Stimulated activated CD8-positive, alpha-beta memory T cell treated with anti-CD3 and anti-CD28 coated beads, Interleukin-7, amount 100 ng/mL, for 4 hours (primary cell): ENCODE measurements around the gene SDHC.
"Not testable (repeated sequence)": the region's sequence is repeated elsewhere in the genome, so short reads cannot be mapped to it uniquely, and the experiment has no call there.

Experiments used
- DNase-seq, 2 donors: peaks; one replicate each; pipeline ENCODE4 v3.0.0-alpha.2; 2020; ENCODE audit warnings: low read depth in 2 of 2

Gene SDHC

GRCh38 chr1:161382214-161383019 lies 68.2 kb downstream of the SDHC start:
- DNase-seq, result no peak

GRCh38 chr1:161388639-161389038 lies 74.5 kb downstream of the SDHC start:
- no peak for DNase-seq

GRCh38 chr1:161389158-161389557 lies 75.0 kb downstream of the SDHC start:
- DNase-seq, result not testable (repeated sequence)

GRCh38 chr1:161389691-161390558 lies 75.7 kb downstream of the SDHC start:
- peak; percentile 89 to 91 for DNase-seq

GRCh38 chr1:161390559-161390858 lies 76.3 kb downstream of the SDHC start:
- DNase-seq, result no peak

- not testable (repeated sequence) for DNase-seq
These were observed 77.0 kb downstream of the SDHC start for GRCh38 chr1:161391136-161391535.

- DNase-seq, result no peak
These were observed 77.4 kb downstream of the SDHC start for GRCh38 chr1:161391611-161392010.

GRCh38 chr1:161393151-161393550 lies 79.0 kb downstream of the SDHC start:
- no peak for DNase-seq

GRCh38 chr1:161397038-161397437 lies 82.9 kb downstream of the SDHC start:
- not testable (repeated sequence) for DNase-seq

- DNase-seq, result no peak
These were observed 84.7 kb downstream of the SDHC start for GRCh38 chr1:161398900-161399256.

GRCh38 chr1:161399257-161399998 lies 85.2 kb downstream of the SDHC start:
- peak; percentile 82 to 93 for DNase-seq

GRCh38 chr1:161402446-161402845 lies 88.3 kb downstream of the SDHC start:
- DNase-seq, result no peak

GRCh38 chr1:161404051-161404597 lies 89.9 kb downstream of the SDHC start:
- DNase-seq, result no peak

GRCh38 chr1:161406551-161406950 lies 92.4 kb downstream of the SDHC start:
- not testable (repeated sequence) for DNase-seq

- no peak for DNase-seq
These were observed 93.3 kb downstream of the SDHC start for GRCh38 chr1:161407451-161407985.

- DNase-seq, result no peak
These were observed 94.4 kb downstream of the SDHC start for GRCh38 chr1:161408429-161409052.

GRCh38 chr1:161409848-161410635 lies 95.9 kb downstream of the SDHC start:
- not testable (repeated sequence) for DNase-seq

GRCh38 chr1:161410636-161410970 lies 96.4 kb downstream of the SDHC start:
- not testable (repeated sequence) for DNase-seq
